Right ventricle myocardium superior (tissue), 1 donor: ENCODE data around the gene BRD3OS. TPM values are rescaled to one million over a fixed set of nuclear protein-coding genes. Genes with fewer than 3 reads are reported as not detected.

Source experiments
- ATAC-seq: fragments of 200-7000 bp; cut with Tn5 transposase; one replicate; pipeline ENCODE4 v1.9.1; 2020; ENCODE audit warnings: mild to moderate bottlenecking; ENCODE audit not compliant: poor library complexity
- DNase-seq: peaks from one replicate; pipeline ENCODE4 v3.0.0-alpha.2; 2020
- intact Hi-C: fragments of 100-400 bp; cut with DNase I; formaldehyde crosslinking; loops from one replicate; pipeline ENCODE4 v1.11.2; 2022
- total RNA-seq: library from RNA; stranded (reverse); fragmentation: NEBNext Ultra II Directional; extraction: Animal tissue kit (Norgen Biotek cat#: 25700); gene quantifications from one replicate; pipeline ENCODE4 v1.2.1, GENCODE V29; 2021
- donor health status: DM: no; HTN: yes; CAD: no; lungs with severe emphysema.

The BRD3OS gene
- total RNA-seq, 1 donor from 2014 or later = 4.9 TPM

- ATAC-seq = no peak
- no peak for DNase-seq
- intact Hi-C loops = no loop called here
Measured at GRCh38 chr9:134028575-134029247, 3.4 kb downstream of the BRD3OS start.

DNA sequence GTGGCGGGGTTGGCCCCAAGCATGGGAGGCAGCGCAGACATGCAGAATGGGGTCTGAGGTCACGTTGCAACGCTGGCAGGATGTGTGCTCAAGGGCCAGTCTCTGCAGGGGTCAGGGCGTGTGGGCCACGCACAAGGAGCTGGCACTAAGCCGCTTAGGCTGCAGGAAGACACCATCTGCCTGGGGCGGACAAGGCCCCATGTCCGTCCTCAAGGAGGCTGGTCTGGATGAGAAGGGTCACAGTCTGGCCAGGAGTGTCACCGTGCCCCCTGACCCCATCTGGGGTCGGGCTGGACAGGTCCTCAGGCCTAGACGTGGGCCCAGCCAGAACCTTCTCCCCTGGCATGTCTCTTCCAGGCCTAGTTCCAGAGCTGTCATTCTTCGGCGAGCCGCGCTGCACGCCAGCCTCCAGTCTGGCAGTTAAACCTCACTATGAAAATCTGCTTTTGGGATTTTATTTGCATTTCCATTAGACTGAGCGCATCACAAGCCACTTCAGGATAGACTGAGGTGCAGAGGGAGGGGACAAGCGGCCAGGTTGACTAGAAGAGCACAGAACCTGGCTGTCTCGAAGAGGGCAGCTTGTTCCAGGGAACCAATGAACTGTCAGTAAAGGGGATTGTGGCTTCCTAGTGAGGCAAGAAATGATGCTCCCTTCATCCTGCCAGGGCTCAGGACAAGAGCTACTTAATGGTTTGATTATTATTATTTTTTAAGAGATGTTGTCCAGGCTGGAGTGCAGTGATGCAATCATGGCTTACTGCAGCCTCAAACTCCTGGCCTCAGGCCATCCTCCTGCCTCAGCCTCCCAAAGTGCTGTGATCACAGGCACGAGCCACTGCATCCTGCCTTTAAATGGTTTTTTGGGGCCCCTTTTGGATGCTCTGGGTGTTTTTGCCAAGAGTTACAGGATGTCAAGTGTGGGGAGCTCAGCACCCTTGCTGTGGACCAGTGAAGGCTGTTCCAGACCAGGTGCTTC lies 4.3 kb downstream of the BRD3OS start:
- intact Hi-C loops = no loop called here
- ATAC-seq (no peak), DNase-seq (no peak)

- ATAC-seq (no peak), DNase-seq (no peak)
- intact Hi-C loops = no loop called here
Measured at GRCh38 chr9:134030821-134031470, 5.7 kb downstream of the BRD3OS start.

DNA sequence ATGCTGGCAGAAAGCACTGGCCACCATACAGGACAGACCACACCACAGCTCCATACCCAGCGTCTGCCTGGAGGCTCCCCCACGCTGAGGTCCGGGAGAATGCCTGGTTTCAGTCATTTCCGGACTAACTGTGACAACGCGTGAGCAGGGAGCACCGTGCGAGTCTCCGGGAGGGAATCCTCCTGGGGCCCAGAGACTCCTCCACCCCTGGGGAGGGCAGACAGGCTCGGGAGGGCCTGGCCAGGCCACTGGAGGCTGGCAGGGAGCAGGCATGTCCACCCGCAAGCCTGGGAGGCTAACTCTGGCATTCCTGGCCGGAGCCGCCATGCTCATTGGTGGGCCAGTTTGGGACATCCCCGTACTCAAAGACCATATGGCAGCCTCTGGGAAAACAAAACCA lies 6.5 kb downstream of the BRD3OS start:
- DNase-seq (no peak), ATAC-seq (no peak)
- intact Hi-C loops = no loop called here

DNA sequence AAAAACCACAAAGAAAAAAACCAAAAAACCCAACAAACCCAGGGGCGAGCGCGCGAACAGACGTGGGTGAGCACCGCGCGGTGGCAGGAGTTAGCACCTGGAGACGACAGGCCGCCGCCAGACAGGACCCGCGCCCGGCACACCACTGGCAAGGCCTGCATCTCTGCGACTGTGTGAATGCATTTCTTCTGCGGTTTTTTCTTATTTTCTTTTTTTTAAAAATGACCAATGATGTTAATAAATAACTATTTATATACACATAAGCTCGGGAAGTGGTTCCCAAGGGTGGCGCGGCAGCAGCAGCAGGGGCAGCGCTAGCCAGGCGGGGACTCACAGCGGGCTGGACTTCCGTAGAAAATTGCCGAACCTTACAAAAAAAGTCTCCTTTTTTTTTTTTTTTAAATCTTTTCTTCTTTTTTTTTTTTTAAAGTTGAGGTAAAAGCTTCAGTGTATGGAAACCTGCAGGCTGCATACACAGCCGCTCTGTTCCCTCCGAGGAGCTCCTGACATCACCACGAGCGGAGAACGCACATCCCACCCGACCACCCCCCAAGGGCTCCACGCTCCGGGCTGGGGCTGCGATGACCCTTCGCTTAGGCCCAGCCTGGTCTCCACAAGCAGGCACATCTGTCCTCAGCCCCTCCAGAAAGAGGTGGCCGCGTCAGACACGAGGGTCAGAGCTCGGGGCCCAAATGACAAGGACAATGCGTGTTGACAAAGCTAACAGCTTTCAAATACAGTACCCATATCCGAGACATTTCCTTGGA lies 7.4 kb downstream of the BRD3OS start:
- intact Hi-C loops = no loop called here
- ATAC-seq (no peak), DNase-seq (no peak)

GRCh38 chr9:134033516-134034214 lies 8.4 kb downstream of the BRD3OS start:
- DNase-seq = no peak
- intact Hi-C loops = no loop called here
- ATAC-seq = no peak

DNA sequence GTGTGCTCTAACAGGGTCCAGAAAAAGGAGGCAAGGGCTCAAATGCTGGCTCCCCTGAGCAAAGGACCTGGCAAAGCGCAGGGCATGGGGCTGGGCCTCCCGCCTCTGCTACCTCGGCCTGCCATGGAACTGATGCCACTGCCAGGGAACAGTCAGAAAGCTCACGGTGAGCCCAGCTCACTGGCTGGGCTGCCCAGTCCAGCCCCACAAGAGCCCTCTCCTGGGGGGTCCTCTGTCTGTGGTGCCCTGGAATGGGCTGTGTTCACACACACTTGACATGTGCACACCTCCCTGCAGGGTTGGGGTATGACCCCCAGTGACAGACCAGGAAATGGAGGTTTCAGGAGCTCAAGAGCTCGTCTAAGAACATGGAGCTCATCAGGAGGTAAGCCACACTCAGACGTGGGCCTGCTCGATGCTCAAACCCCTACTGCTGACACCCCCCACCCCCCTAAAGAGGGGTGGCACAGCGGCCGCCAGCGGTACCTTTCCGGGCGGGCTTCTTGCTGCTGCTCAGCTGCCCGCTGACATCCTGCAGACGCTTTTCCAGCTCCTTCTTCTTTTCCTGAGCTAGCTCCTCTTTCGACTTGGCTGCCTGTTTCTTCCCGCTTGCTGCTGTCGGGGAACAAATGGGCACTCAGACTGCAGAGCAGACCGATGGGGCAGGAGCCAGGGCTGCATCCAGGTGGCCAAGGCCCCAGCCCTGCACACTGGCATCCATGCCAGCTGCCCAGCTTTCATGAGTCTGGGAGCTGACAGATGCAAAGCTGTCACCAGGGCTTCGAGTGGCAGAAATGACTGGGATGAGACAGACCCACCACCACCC lies 9.1 kb downstream of the BRD3OS start:
- intact Hi-C loops = no loop called here
- no peak for DNase-seq
- ATAC-seq = no peak

- intact Hi-C loops = no loop called here
- DNase-seq = no peak
- no peak for ATAC-seq
Measured at GRCh38 chr9:134035041-134036039, 10.1 kb downstream of the BRD3OS start.

DNA sequence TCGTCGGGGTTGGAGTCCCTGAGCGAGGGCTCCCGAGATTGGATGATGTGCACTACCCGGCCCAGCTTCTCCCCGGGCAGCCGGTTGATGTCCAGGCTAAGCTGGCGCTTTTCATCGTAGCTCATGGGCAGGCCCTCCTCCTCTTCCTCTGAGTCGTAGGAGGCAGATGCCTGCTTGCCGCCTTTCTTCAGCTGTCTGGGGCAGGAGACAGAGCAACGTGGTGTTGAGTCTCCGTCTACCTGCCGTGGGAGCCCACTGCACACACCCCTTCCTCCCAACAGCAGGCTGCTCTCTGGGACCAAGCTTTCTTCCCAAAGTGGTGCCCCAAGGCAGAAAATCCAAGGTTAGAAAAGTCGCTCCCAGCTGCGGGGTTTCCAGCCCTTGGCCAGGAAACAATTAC lies 10.8 kb downstream of the BRD3OS start:
- intact Hi-C loops = no loop called here
- DNase-seq = no peak
- ATAC-seq = no peak

GRCh38 chr9:134037641-134038040 lies 12.4 kb downstream of the BRD3OS start:
- no peak for ATAC-seq
- no peak for DNase-seq
- intact Hi-C loops = no loop called here

DNA sequence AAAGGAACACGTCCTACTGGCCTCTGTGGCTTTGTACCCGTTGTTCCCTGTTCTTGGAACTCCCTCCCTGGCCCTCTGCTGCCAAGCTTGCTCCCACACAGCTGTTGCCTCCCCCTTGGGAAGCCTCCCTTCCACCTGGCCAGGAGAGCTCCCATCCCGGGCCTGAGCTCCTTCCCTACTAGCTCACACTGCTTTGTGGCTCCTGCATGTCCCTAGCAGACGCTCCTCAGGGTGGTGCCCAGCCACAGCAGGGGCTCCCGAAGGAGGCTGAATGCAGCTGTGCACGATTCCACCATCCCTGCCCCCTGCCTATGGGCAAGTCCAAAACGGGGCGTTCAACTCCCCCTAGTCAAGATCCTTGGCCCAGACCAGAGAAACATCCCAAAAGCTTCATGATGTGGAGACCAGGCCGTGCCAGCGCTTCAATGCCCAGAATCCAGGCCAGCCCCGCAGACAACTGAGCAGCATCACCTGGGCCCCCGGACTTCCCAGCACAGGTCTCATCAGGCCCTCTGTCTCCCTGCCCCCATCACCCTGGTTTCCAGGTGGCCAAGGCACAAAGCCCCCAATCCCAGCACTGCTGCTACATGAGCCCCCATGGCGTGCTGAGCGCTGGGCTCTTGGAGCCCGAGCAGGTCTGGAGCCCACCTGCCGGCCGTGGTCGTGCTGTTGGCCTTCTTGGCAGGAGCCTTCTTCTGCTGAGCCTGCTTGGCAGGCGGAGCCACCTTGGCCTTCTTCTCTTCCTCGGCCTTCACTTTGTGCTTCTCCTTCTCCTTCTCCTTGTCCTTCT lies 14.3 kb downstream of the BRD3OS start:
- intact Hi-C loops = no loop called here
- ATAC-seq (no peak), DNase-seq (no peak)

DNA sequence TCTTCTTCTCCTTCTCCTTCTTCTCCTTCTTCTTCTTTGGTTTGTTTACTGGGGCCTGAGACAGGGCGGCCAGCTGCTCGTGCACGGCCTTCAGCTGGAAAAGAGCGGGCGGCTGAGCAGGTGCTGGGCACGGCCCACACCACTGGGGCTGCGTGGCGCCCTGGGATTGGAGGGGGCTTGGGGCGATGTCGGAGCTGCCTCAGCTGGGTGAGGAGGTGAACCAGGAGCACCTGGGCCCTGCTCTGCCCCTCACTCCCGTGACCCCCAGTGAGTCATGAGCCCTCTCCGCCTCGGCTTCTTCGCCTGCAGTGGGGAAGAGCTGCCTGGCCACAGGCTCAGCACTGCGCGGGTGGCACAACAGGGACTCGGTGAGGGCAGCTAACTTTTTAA lies 14.9 kb downstream of the BRD3OS start:
- no peak for ATAC-seq
- DNase-seq = no peak
- intact Hi-C loops = no loop called here

DNA sequence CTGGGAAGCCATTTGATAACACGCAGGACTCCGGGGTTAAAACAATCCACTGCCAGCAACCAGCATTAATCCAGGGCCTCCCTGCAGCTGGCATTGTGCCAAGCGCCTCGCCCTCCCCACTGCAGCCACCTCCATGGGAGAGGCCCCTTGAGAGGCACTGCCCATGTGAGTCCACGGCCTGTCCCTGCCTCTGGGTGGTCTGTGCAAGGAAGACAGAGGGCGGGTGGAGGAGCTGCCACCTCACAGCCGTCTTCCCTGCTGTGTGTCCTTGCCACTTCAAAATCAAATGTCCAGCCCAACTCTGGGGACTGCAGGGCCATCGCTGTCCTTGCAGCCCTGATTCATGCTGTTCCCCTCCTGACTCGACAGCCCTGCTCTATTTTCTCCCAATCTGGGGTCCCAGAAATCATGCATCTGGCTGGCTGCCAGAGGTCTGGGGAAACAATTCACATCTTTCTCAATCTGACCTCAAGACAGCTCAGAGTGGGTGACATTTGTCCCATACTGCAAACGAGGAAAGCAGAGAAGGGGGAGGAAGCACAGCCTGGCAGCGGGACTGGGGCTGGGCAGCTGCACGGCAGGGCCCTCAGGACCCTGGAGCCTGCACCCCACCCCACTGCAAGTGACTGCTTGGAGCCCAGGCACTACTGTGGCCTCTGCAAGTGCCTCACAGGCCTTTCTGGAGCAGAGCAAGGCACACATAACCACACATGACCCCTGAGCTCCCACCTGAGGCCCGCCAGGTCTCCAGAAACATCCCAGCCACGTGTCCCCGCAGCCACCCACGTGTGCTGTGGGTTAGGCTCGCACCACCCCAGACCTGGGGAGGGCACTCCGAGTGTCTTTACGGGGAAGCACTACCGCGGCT lies 15.7 kb downstream of the BRD3OS start:
- ATAC-seq (peak; percentile 32), DNase-seq (peak; percentile 49)
- intact Hi-C loops = no loop called here

DNA sequence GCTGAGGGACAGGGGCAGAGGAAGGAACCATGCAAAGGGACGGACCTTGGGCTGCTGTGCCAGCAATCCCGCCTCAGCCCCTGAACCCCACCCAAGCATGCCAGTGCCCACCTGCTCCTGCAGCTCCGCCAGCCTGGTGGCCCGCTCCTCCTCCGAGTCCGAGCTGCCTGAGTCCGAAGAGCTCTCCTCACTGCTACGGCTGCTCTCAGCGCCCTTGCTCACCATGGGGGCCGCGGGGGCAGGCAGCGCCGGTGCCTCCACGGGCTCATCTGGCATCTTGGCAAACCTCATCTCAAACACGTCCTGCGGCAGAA lies 16.3 kb downstream of the BRD3OS start:
- ATAC-seq = no peak
- intact Hi-C loops = no loop called here
- DNase-seq = peak; percentile 36

DNA sequence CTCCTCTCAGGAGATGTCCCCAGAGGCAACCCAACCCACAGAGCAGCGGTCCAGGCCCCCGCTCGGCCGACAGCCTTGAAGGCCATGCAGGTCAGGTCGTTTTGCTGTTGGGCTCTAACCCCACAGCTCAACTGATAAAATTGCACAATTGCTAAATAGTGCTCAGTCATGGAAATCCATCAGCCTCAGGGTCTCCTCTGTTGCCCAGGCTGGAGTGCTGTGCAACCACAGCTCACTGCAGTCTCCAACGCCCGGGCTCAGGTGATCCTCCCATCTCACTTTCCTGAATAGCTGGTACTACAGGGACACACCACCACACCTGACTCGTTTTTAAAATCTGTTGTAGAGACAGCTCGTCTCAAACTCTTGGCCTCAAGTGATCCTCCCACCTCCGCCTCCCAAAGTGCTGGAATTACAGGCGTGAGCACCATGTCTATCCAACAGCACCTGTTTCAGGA lies 18.3 kb downstream of the BRD3OS start:
- DNase-seq (peak; percentile 22), ATAC-seq (no peak)
- intact Hi-C loops = no loop called here
